Thoracic aorta (tissue), 2 donors: Measurements from ENCODE around the gene MOAP1. TPM values are rescaled to one million over a fixed set of nuclear protein-coding genes. Genes with fewer than 3 reads are reported as not detected.
A peak's percentile ranks its signal among the peaks of the same experiment; 100 is the strongest.
"Not testable (repeated sequence)": the region's sequence is repeated elsewhere in the genome, so short reads cannot be mapped to it uniquely, and the experiment has no call there.

Experiments
- ATAC-seq: fragments of 150-250 bp; one replicate; pipeline ENCODE4 v1.8.0; 2017; ENCODE audit warnings: low read depth; ENCODE audit not compliant: insufficient number of reproducible peaks, low FRiP score
- DNase-seq: peaks from one replicate; pipeline ENCODE4 v3.0.0-alpha.2; 2020; ENCODE audit warnings: low spot score
- H3K27ac ChIP-seq, 2 donors: fragments of 200-600 bp; sonication (generic); 1 replicate in 1 of 2; 2 replicates in 1 of 2; pipeline ENCODE4 v1.5.1; 2016; ENCODE audit warnings: mild to moderate bottlenecking in 2 of 2, moderate library complexity in 2 of 2
- H3K27me3 ChIP-seq: fragments of 200-600 bp; sonication (generic); replicated peaks from 2 replicates; pipeline ENCODE4 v1.6.0; 2016; ENCODE audit warnings: mild to moderate bottlenecking; ENCODE audit not compliant: insufficient read depth
- H3K36me3 ChIP-seq: fragments of 200-600 bp; sonication (generic); one replicate; pipeline ENCODE4 v1.5.1; 2016
- H3K4me1 ChIP-seq, 2 donors: fragments of 200-600 bp; sonication (generic); 1 replicate in 1 of 2; 2 replicates in 1 of 2; pipeline versions ENCODE4 v1.5.1 to v1.6.0; 2016; ENCODE audit warnings: low read depth in 2 of 2, mild to moderate bottlenecking in 1 of 2; ENCODE audit not compliant: control insufficient read depth in 1 of 2
- H3K4me3 ChIP-seq: fragments of 200-600 bp; sonication (generic); 2 replicates; pipeline ENCODE4 v1.5.1; 2016; ENCODE audit warnings: mild to moderate bottlenecking
- H3K9me3 ChIP-seq: fragments of 200-600 bp; sonication (generic); 2 replicates; pipeline ENCODE4 v1.5.1; 2016
- total RNA-seq, 2 donors: library from RNA; depleted of rRNA; stranded (reverse); fragments of >200 nt; gene quantifications; one replicate each; pipeline versions ENCODE4 v1.1.0 to v1.2.3, GENCODE V29; 2016
- TF ChIP-seq, protein P1 (sequence below): fragments of 200-600 bp; sonication (generic); IDR thresholded peaks from one replicate; pipeline ENCODE4 v1.5.1; 2019; ENCODE audit warnings: antibody characterized with exemption

The MOAP1 gene
- total RNA-seq, 2 donors from 2014 or later, result 26.0 to 28.6 TPM

DNA sequence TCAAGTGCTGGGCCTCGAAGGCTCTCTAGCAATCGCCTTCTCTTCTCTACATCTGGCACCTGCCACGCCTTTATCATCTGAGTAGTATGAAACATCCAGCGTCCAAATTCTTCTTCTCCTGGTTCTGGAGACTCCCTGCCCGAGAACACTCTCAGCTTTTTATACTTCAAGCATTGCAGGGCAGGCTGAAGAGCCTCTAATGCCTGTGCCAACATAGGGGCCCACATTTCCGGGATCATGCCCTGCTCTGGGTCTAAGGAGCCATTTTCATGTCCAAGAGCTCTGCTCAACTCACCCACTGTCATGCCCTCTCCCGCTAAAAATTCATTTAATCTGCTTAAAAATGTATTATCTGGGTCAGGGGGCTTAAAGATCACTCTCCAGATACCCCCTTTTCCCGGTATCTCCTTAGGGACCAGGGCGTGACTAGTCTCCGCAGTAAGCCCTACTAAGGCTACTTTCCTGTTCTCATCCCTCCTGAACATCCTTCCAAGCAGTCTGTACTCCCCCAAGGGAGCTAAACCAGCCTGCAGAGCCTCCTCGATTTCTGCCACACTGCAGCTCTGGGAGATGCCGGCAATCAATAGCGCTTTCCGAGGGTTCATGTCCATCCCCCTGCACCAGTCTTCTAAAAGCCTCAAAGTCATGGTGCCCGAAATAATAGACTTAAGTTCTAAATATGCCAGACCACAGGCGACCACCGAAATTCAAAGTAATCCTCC is 940 bp downstream of the MOAP1 start:
- no peak for DNase-seq

DNA sequence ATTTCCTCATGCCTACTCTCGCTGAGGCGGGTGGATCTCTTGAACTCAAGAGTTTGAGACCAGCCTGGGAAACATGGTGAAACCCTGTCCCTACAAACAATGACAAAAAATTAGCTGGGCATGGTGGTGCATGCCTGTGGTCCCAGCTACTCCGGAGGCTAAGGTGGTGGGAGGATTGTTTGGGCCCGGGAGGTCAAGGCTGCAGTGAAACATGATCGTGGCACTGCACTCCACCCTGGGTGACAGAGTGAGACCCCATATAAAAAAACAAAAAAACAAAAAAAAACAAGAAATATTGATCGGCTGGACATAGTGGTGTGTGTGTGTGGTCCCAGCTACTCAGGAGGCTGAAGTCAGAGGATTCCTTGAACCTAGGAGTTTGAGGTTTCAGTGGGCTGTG is 9.2 kb downstream of the MOAP1 start:
- no peak for DNase-seq
- Histone ChIP-seq H3K27ac (no peak overlapping the region), H3K27me3 (no peaks in the 10 kb centered on the region), H3K9me3 (no peaks in the 10 kb centered on the region), H3K4me3 (no peak overlapping the region), H3K36me3 (no peaks in the 10 kb centered on the region), H3K4me1 (no peaks in the 10 kb centered on the region)
- ATAC-seq, result no peak
- TF ChIP-seq, protein P1, sequence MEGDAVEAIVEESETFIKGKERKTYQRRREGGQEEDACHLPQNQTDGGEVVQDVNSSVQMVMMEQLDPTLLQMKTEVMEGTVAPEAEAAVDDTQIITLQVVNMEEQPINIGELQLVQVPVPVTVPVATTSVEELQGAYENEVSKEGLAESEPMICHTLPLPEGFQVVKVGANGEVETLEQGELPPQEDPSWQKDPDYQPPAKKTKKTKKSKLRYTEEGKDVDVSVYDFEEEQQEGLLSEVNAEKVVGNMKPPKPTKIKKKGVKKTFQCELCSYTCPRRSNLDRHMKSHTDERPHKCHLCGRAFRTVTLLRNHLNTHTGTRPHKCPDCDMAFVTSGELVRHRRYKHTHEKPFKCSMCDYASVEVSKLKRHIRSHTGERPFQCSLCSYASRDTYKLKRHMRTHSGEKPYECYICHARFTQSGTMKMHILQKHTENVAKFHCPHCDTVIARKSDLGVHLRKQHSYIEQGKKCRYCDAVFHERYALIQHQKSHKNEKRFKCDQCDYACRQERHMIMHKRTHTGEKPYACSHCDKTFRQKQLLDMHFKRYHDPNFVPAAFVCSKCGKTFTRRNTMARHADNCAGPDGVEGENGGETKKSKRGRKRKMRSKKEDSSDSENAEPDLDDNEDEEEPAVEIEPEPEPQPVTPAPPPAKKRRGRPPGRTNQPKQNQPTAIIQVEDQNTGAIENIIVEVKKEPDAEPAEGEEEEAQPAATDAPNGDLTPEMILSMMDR, result no peak

More for the DNA sequence above, 940 bp downstream of the MOAP1 start:
- TF ChIP-seq, protein P1, result no peak
- no peaks in the 10 kb centered on the region for H3K27me3 ChIP-seq
- ATAC-seq, result no peak
- peaks cover 9 to 24% of the 10 kb centered on the region in 2 donors for H3K4me1 ChIP-seq
- H3K27ac ChIP-seq, result peak overlapping the region; percentile 97 to 98
- H3K9me3 ChIP-seq, result no peaks in the 10 kb centered on the region
- no peaks in the 10 kb centered on the region for H3K36me3 ChIP-seq
- peak overlapping the region; percentile 99 for H3K4me3 ChIP-seq

DNA sequence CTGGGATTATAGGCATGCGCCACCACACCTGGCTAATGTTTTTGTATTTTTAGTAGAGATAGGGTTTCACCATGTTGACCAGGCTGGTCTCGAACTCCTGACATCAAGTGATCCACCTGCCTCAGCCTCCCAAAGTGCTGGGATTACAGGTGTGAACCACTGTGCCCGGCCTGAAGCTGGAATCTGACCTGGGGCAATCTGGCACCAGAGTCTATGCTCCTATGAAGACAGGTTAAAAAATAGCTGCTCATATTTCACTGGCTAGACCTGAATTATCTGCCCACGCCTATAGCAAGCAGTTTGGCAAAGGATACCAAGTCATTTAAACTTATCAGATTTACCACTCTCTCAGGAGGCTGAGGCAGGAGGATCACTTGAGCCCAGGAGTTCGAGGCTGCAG is 10.0 kb downstream of the MOAP1 start:
- not testable (repeated sequence) for H3K27me3 ChIP-seq, H3K27ac ChIP-seq, H3K9me3 ChIP-seq, H3K4me3 ChIP-seq, H3K36me3 ChIP-seq, DNase-seq, H3K4me1 ChIP-seq, ATAC-seq

DNA sequence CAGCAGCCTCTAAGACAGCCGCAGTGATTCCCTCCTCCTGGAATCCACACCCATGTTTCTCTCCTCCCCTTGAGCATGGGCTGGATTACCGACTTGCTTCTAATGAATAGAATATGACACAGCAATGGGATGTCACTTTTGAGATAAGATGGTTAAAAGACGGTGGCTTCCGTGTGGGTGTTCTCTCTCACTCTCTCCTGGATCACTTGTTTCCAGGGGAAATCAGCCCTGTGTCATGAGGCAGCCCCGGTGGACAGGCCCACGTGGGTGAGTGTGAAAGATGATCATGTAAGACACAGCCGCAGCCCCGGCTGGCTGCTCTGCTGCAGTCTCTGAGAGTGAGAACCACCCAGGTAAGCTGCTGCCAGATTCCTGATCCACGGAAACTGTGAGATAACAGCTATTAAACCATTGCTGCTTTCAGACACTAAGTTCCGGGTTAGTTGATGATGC is 10.7 kb downstream of the MOAP1 start:
- Histone ChIP-seq H3K9me3 (no peaks in the 10 kb centered on the region), H3K4me3 (no peak overlapping the region), H3K36me3 (no peaks in the 10 kb centered on the region), H3K27me3 (no peaks in the 10 kb centered on the region), H3K4me1 (no peaks in the 10 kb centered on the region), H3K27ac (no peak overlapping the region)
- TF ChIP-seq, protein P1, result no peak
- no peak for DNase-seq
- no peak for ATAC-seq

DNA sequence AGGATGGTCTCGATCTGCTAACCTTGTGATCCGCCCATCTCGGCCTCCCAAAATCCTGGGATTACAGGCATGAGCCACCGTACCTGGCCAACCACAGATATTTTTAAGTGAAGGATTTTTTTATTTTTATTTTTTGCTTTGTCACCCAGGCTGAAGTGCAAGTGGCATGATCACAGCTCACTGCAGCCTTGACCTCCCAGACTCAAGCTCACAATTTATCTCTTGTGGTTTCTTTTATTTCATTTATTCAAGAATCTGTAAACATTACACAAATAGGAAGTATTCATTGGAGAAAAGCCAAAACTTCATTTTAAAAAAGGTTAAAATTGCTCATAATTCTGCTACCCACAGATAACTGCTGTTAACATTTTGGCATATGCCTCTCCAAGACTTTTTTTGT is 13.3 kb downstream of the MOAP1 start:
- no peaks in the 10 kb centered on the region for H3K9me3 ChIP-seq
- H3K27ac ChIP-seq, result no peak overlapping the region
- DNase-seq, result no peak
- TF ChIP-seq, protein P1, result no peak
- no peaks in the 10 kb centered on the region for H3K36me3 ChIP-seq
- H3K4me1 ChIP-seq, result no peaks in the 10 kb centered on the region
- no peaks in the 10 kb centered on the region for H3K27me3 ChIP-seq
- no peak for ATAC-seq
- no peak overlapping the region for H3K4me3 ChIP-seq

DNA sequence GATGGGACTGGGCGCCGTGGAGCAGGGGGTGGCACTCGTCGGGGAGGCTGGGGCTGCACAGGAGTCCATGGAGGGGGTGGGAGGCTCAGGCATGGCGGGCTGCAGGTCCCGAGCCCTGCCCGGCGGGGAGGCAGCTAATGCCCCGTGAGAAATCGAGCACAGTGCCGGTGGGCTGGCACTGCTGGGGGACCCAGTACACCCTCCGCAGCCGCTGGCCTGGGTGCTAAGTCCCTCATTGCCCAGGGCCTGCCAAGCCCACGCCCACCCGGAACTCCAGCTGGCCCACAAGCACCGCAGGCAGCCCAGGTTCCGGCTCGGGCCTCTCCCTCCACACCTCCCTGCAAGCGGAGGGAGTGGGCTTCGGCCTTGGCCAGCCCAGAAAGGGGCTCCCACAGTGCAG is 14.6 kb downstream of the MOAP1 start:
- H3K4me1 ChIP-seq, H3K27me3 ChIP-seq, DNase-seq, H3K36me3 ChIP-seq, ATAC-seq, H3K4me3 ChIP-seq, H3K9me3 ChIP-seq, H3K27ac ChIP-seq: not testable (repeated sequence)

DNA sequence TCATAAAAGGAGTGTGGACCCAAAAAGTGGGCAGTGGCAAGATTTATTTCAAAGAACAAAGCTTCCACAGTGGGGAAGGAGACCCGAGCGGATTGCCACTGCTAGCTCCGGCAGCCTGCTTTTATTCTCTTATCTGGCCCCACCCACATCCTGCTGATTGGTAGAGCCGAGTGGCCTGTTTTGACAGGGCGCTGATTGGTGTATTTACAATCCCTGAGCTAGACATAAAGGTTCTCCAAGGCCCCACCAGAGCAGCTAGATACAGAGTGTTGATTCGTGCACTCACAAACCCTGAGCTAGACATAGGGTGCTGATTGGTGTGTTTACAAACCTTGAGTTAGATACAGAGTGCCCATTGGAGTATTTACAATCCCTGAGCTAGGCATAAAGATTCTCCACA is 15.1 kb downstream of the MOAP1 start:
- ATAC-seq, H3K27ac ChIP-seq, DNase-seq, H3K36me3 ChIP-seq, H3K9me3 ChIP-seq, H3K27me3 ChIP-seq, H3K4me3 ChIP-seq, H3K4me1 ChIP-seq: not testable (repeated sequence)

DNA sequence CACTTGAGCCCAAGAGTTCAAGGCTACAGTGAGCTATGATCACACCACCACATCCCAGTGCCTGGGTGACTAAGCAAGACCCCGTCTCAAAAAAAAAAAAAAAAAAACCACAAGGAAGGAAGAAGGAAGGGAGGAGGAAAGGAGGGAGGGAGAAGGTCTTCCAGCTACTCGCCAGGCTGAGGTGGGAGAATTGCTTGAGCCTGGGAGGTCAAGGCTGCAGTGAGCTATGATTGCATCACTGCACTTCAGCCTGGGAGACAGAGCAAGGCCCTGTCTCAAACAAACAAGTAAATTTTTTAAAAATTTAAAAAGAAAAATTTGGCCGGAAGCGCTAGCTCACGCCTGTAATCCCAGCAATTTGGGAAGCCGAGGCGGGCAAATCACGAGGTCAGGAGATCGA is 16.1 kb downstream of the MOAP1 start:
- not testable (repeated sequence) for H3K36me3 ChIP-seq, H3K4me3 ChIP-seq, H3K4me1 ChIP-seq, H3K9me3 ChIP-seq, H3K27me3 ChIP-seq, DNase-seq, ATAC-seq, H3K27ac ChIP-seq
